Stimulated activated naive CD8-positive, alpha-beta T cell treated with anti-CD3 and anti-CD28 coated beads, Interleukin-15, Interleukin-2, amounts not matched to agents 100 ng/mL and 50 ng/mL, for 24 hours (primary cell): ENCODE data around the gene ANKS1B.

ENCODE experiments used
- H3K27ac Mint-ChIP-seq: one replicate; pipeline ENCODE4 v1.8.0; 2021; ENCODE audit warnings: mild to moderate bottlenecking, mixed read lengths
- H3K27me3 Mint-ChIP-seq: one replicate; pipeline ENCODE4 v1.8.0; 2021; ENCODE audit warnings: mixed read lengths
- H3K36me3 Mint-ChIP-seq: one replicate; pipeline ENCODE4 v1.8.0; 2021; ENCODE audit warnings: low read depth, mixed read lengths
- H3K4me1 Mint-ChIP-seq: one replicate; pipeline ENCODE4 v1.8.0; 2021; ENCODE audit warnings: low read depth, mixed read lengths
- H3K4me3 Mint-ChIP-seq: one replicate; pipeline ENCODE4 v1.8.0; 2021; ENCODE audit warnings: mild to moderate bottlenecking, mixed read lengths
- H3K9me3 Mint-ChIP-seq: one replicate; pipeline ENCODE4 v1.8.0; 2021; ENCODE audit warnings: mixed read lengths

ANKS1B gene

DNA sequence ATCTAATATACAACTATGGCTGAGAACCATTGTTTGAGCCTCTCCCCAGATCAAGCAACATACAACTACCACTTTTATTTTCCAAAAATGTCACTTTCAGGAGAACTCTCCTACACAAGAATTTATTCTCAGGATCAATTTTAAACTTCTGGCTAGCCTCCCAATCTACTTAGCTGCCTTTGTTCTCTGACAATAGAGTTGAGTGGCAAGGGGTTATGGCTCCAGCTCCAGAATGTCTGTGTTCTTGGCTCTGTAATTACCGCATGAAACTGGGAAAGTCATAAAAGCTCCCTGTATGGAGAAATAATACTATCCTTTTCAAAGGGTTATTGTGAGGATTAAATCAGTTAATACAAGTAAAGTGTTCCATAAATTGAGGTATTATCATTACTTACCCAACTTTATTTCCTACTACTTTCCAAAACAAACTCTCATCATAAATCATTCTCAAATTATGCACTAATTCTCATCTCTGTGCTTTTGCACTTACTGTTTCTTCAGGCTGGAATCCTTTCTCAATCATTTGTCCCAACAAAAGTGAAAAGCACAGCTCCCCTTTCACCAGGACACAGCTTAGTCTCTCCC lies 215.2 kb downstream of the ANKS1B start:
- Mint-ChIP-seq H3K4me3 (no peak overlapping the region), H3K27ac (no peak overlapping the region), H3K27me3 (no peaks in the 10 kb centered on the region), H3K36me3 (no peaks in the 10 kb centered on the region), H3K9me3 (no peaks in the 10 kb centered on the region), H3K4me1 (no peaks in the 10 kb centered on the region)

- H3K9me3 Mint-ChIP-seq = no peaks in the 10 kb centered on the region
- no peaks in the 10 kb centered on the region for H3K27me3 Mint-ChIP-seq
- H3K27ac Mint-ChIP-seq = no peak overlapping the region
- no peaks in the 10 kb centered on the region for H3K36me3 Mint-ChIP-seq
- no peaks in the 10 kb centered on the region for H3K4me1 Mint-ChIP-seq
- H3K4me3 Mint-ChIP-seq = no peak overlapping the region
These were observed 216.0 kb downstream of the ANKS1B start for GRCh38 chr12:99768758-99769157.

GRCh38 chr12:99767809-99768208 lies 216.9 kb downstream of the ANKS1B start:
- Mint-ChIP-seq H3K4me3 (no peak overlapping the region), H3K27ac (no peak overlapping the region), H3K4me1 (no peaks in the 10 kb centered on the region), H3K27me3 (no peaks in the 10 kb centered on the region), H3K9me3 (peaks cover 4% of the 10 kb centered on the region), H3K36me3 (no peaks in the 10 kb centered on the region)

- no peak overlapping the region for H3K27ac Mint-ChIP-seq
- H3K9me3 Mint-ChIP-seq = peaks cover 4% of the 10 kb centered on the region
- no peaks in the 10 kb centered on the region for H3K4me1 Mint-ChIP-seq
- no peak overlapping the region for H3K4me3 Mint-ChIP-seq
- H3K27me3 Mint-ChIP-seq = no peaks in the 10 kb centered on the region
- no peaks in the 10 kb centered on the region for H3K36me3 Mint-ChIP-seq
These were observed 218.3 kb downstream of the ANKS1B start for GRCh38 chr12:99766408-99766807.

DNA sequence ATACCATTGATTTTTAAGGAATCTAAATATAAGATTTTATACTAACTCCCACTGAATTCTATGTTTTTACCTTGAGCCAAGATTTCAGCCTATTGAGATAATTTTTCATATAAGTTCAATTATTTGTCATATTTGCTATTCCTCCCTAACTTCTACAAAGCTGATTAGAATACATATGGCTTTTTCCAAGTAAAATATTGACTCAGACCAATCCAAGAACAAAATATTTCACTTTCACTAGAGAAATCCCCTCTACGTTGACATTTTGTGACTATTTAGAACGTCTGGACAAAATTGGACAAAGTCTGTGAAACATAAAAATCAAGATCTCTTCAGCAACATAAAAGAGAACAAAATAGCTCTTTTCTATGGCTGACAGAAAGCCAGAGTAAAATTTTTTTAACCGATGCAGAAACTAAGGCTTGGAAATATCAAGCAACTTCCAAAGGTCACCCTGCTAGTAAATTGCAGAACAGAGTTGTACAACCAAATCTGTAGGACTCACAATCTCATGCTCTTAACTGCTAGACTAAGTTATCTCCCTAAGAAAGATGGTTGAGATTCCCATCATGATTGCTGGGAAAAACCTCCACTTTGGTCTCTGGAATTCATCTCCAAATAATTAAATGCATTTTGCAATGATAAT lies 219.1 kb downstream of the ANKS1B start:
- Mint-ChIP-seq H3K4me3 (no peak overlapping the region), H3K27ac (no peak overlapping the region), H3K4me1 (no peaks in the 10 kb centered on the region), H3K27me3 (no peaks in the 10 kb centered on the region), H3K9me3 (peaks cover 4% of the 10 kb centered on the region), H3K36me3 (no peaks in the 10 kb centered on the region)

- H3K4me3 Mint-ChIP-seq = no peak overlapping the region
- H3K27ac Mint-ChIP-seq = no peak overlapping the region
- peaks cover 14% of the 10 kb centered on the region for H3K9me3 Mint-ChIP-seq
- H3K36me3 Mint-ChIP-seq = no peaks in the 10 kb centered on the region
- H3K27me3 Mint-ChIP-seq = no peaks in the 10 kb centered on the region
- no peaks in the 10 kb centered on the region for H3K4me1 Mint-ChIP-seq
These were observed 225.3 kb downstream of the ANKS1B start for GRCh38 chr12:99759444-99759843.

DNA sequence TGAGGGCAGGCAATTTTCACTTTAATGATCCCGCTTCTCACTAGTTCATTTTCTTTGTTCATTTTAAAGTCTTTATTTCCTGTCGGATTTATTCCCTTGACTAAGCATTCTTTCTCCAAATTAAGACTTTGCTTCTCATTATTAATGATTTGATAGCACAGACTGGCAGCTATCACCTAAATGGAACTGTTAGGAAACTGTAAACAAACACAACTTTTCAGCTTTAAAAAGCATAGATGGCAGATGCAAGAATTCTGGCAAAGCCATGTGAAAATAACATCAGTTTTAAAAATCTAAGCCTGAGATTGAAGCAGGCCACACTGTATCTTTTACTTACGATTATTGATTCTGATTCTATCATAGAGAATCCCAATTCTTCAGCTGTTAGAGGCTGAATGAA lies 225.7 kb downstream of the ANKS1B start:
- no peaks in the 10 kb centered on the region for H3K27me3 Mint-ChIP-seq
- H3K4me1 Mint-ChIP-seq = no peaks in the 10 kb centered on the region
- no peak overlapping the region for H3K4me3 Mint-ChIP-seq
- H3K27ac Mint-ChIP-seq = no peak overlapping the region
- H3K36me3 Mint-ChIP-seq = no peaks in the 10 kb centered on the region
- H3K9me3 Mint-ChIP-seq = peaks cover 15% of the 10 kb centered on the region

DNA sequence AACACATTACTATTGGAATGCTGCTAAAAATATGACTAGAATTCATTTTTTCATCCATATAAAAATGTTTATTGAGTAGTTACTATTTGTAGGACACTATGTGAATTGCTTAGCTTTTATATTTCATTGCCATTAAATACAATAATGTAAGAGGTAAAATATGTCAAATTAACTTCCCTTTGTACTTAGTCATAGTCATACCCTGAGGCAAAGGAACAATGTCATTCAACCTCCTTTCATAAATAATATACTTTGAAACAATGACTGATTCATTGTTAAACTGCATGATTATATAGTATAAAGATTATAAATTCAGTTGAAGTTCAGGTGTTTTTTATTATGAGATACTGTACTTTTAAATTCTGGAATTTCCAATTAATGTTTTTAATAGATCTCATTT lies 232.0 kb downstream of the ANKS1B start:
- H3K27ac Mint-ChIP-seq = no peak overlapping the region
- H3K9me3 Mint-ChIP-seq = peaks cover 16% of the 10 kb centered on the region
- H3K4me1 Mint-ChIP-seq = no peaks in the 10 kb centered on the region
- no peaks in the 10 kb centered on the region for H3K36me3 Mint-ChIP-seq
- no peaks in the 10 kb centered on the region for H3K27me3 Mint-ChIP-seq
- no peak overlapping the region for H3K4me3 Mint-ChIP-seq

- Mint-ChIP-seq H3K4me3 (no peak overlapping the region), H3K36me3 (no peaks in the 10 kb centered on the region), H3K27me3 (no peaks in the 10 kb centered on the region), H3K9me3 (no peaks in the 10 kb centered on the region), H3K4me1 (no peaks in the 10 kb centered on the region), H3K27ac (no peak overlapping the region)
These were observed 238.2 kb downstream of the ANKS1B start for GRCh38 chr12:99746538-99746937.

- Mint-ChIP-seq H3K4me1 (no peaks in the 10 kb centered on the region), H3K36me3 (no peaks in the 10 kb centered on the region), H3K27ac (no peak overlapping the region), H3K9me3 (no peaks in the 10 kb centered on the region), H3K27me3 (no peaks in the 10 kb centered on the region), H3K4me3 (no peak overlapping the region)
These were observed 238.8 kb downstream of the ANKS1B start for GRCh38 chr12:99745895-99746294.

DNA sequence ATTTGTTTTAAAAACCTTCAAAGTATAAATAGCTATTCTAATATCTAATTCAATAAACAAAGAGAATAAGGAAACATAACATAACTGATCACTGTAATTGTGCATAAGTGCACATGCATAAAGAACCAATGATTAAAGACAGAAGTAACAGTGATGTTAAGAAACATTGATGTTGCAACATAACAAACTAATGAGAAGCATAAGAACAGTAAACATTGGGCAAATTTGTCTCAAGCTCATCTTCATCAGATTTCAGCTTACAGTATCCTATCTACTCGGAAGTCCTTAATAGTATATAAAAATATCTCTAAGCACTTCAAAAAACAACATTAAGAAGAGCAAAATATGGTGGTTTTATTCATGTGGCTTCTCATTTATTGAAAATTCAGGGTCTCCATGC lies 239.6 kb downstream of the ANKS1B start:
- no peaks in the 10 kb centered on the region for H3K36me3 Mint-ChIP-seq
- no peaks in the 10 kb centered on the region for H3K4me1 Mint-ChIP-seq
- H3K4me3 Mint-ChIP-seq = no peak overlapping the region
- H3K27ac Mint-ChIP-seq = no peak overlapping the region
- no peaks in the 10 kb centered on the region for H3K9me3 Mint-ChIP-seq
- no peaks in the 10 kb centered on the region for H3K27me3 Mint-ChIP-seq

- Mint-ChIP-seq H3K27ac (no peak overlapping the region), H3K4me1 (no peaks in the 10 kb centered on the region), H3K4me3 (no peak overlapping the region), H3K27me3 (no peaks in the 10 kb centered on the region), H3K9me3 (peaks cover 5% of the 10 kb centered on the region), H3K36me3 (no peaks in the 10 kb centered on the region)
These were observed 247.9 kb downstream of the ANKS1B start for GRCh38 chr12:99736760-99737269.

DNA sequence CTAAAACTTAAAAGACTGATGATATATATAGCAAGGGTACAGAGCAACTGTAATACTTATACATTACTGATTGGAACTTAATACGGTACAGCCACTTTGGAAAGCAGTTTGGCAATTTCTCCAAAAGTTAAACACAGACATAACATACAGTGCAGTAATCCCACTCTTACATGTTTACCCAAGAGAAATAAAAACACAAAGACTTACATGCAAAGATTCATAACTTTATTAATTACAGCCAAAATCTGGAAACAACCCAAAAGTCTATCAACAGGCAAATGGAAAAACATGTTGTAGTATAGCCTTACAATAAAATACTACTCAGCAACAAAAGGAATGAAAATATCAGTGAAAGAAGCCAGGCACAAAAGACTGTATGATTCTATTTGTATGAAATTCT lies 252.6 kb downstream of the ANKS1B start:
- Mint-ChIP-seq H3K4me1 (no peaks in the 10 kb centered on the region), H3K36me3 (no peaks in the 10 kb centered on the region), H3K9me3 (peaks cover 15% of the 10 kb centered on the region), H3K4me3 (no peak overlapping the region), H3K27me3 (no peaks in the 10 kb centered on the region), H3K27ac (no peak overlapping the region)

GRCh38 chr12:99722690-99723486 lies 261.8 kb downstream of the ANKS1B start:
- Mint-ChIP-seq H3K27me3 (no peaks in the 10 kb centered on the region), H3K36me3 (no peaks in the 10 kb centered on the region), H3K27ac (no peak overlapping the region), H3K4me1 (no peaks in the 10 kb centered on the region), H3K4me3 (no peak overlapping the region), H3K9me3 (no peaks in the 10 kb centered on the region)

- Mint-ChIP-seq H3K27me3 (no peaks in the 10 kb centered on the region), H3K27ac (no peak overlapping the region), H3K36me3 (no peaks in the 10 kb centered on the region), H3K4me1 (no peaks in the 10 kb centered on the region), H3K4me3 (no peak overlapping the region), H3K9me3 (no peaks in the 10 kb centered on the region)
These were observed 262.9 kb downstream of the ANKS1B start for GRCh38 chr12:99721715-99722275.
